A673 (cell line): ENCODE measurements around the gene RASAL2. TPM values are rescaled to one million over a fixed set of nuclear protein-coding genes. Genes with fewer than 3 reads are reported as not detected.

Source experiments
- BruUV-seq: library from RNA; stranded (reverse); fragments of 400-500 nt; replicated peaks from 2 replicates; lab custom pipeline; 2021; lab: Mats Ljungman, UMichigan
- CTCF ChIA-PET: fragments of 300-600 bp; sonication (Branson Sonifier 250); formaldehyde crosslinking; loops from one replicate; lab custom pipeline; 2022; ENCODE audit warnings: antibody characterized with exemption; lab: Charles Lee
- POLR2A ChIA-PET: fragments of 300-600 bp; sonication (Branson Sonifier 250); formaldehyde crosslinking; loops from one replicate; lab custom pipeline; 2022; ENCODE audit warnings: antibody characterized with exemption; ENCODE audit not compliant: low non-redundant PET; lab: Charles Lee
- DNase-seq: peaks from one replicate; pipeline ENCODE4 v3.0.0-alpha.2; 2015; ENCODE audit warnings: low spot score
- H3K27ac ChIP-seq: fragments of 200-600 bp; sonication (generic); 2 replicates; pipeline ENCODE4 v1.5.1; 2016; ENCODE audit warnings: mixed run types, low read depth, mild to moderate bottlenecking, mixed read lengths, antibody characterized with exemption, low read length; ENCODE audit not compliant: poor library complexity, severe bottlenecking
- H3K27me3 ChIP-seq: fragments of 200-600 bp; sonication (generic); replicated peaks from 2 replicates; pipeline ENCODE4 v1.6.1; 2017; ENCODE audit warnings: mixed run types, low read depth, mild to moderate bottlenecking, mixed read lengths, antibody characterized with exemption, low read length; ENCODE audit not compliant: insufficient read depth, poor library complexity
- H3K36me3 ChIP-seq: fragments of 200-600 bp; sonication (generic); 2 replicates; pipeline ENCODE4 v1.6.1; 2016; ENCODE audit warnings: mixed run types, mild to moderate bottlenecking, mixed read lengths, antibody characterized with exemption, low read length; ENCODE audit not compliant: insufficient read depth, poor library complexity, severe bottlenecking
- H3K4me1 ChIP-seq: fragments of 200-600 bp; sonication (generic); 2 replicates; pipeline ENCODE4 v1.6.1; 2017; ENCODE audit warnings: mixed run types, mild to moderate bottlenecking, mixed read lengths, antibody characterized with exemption, low read length; ENCODE audit not compliant: insufficient read depth, poor library complexity, severe bottlenecking
- H3K4me3 ChIP-seq: fragments of 200-600 bp; sonication (generic); 2 replicates; pipeline ENCODE4 v1.5.1; 2016; ENCODE audit warnings: low read depth, mixed run types, mild to moderate bottlenecking, mixed read lengths, low read length; ENCODE audit not compliant: poor library complexity, severe bottlenecking
- H3K9me3 ChIP-seq: fragments of 200-600 bp; sonication (generic); 2 replicates; pipeline ENCODE4 v1.6.1; 2016; ENCODE audit warnings: mixed run types, low read depth, mild to moderate bottlenecking, mixed read lengths, antibody characterized with exemption, low read length; ENCODE audit not compliant: poor library complexity, severe bottlenecking
- EZH2 ChIP-seq: fragments of 200-600 bp; sonication (generic); IDR thresholded peaks from 2 replicates; pipeline ENCODE4 v1.6.1; 2017; ENCODE audit warnings: borderline replicate concordance, low read depth, mild to moderate bottlenecking, mixed read lengths, antibody characterized with exemption, low read length; ENCODE audit not compliant: poor library complexity, severe bottlenecking
- intact Hi-C: fragments of 100-400 bp; cut with micrococcal nuclease; formaldehyde crosslinking; loops from one replicate; pipeline ENCODE4 v1.10.0; 2022; ENCODE audit not compliant: unreplicated experiment
- total RNA-seq: library from RNA; stranded (reverse); gene quantifications from 2 replicates; pipeline ENCODE4 v1.2.3, GENCODE V29; 2021
- TF ChIP-seq, protein P1 (sequence below): fragments of 300-800, 200-600 bp; sonication (generic); conservative IDR thresholded peaks from 2 replicates; pipeline ENCODE4 v1.5.1; 2017; ENCODE audit warnings: low read depth, mild to moderate bottlenecking, antibody characterized with exemption, low read length, moderate library complexity, mixed read lengths

Gene RASAL2
- total RNA-seq, 1 experiment from 2014 or later, result 8.3 TPM

- Histone ChIP-seq H3K9me3 (no peaks in the 10 kb centered on the region), H3K36me3 (no peaks in the 10 kb centered on the region), H3K4me1 (no peaks in the 10 kb centered on the region), H3K27ac (no peak overlapping the region), H3K4me3 (no peak overlapping the region), H3K27me3 (no peaks in the 10 kb centered on the region)
- POLR2A ChIA-PET, result no interaction called here
- CTCF ChIA-PET, result no interaction called here
- DNase-seq, result no peak
- TF ChIP-seq, protein P1, sequence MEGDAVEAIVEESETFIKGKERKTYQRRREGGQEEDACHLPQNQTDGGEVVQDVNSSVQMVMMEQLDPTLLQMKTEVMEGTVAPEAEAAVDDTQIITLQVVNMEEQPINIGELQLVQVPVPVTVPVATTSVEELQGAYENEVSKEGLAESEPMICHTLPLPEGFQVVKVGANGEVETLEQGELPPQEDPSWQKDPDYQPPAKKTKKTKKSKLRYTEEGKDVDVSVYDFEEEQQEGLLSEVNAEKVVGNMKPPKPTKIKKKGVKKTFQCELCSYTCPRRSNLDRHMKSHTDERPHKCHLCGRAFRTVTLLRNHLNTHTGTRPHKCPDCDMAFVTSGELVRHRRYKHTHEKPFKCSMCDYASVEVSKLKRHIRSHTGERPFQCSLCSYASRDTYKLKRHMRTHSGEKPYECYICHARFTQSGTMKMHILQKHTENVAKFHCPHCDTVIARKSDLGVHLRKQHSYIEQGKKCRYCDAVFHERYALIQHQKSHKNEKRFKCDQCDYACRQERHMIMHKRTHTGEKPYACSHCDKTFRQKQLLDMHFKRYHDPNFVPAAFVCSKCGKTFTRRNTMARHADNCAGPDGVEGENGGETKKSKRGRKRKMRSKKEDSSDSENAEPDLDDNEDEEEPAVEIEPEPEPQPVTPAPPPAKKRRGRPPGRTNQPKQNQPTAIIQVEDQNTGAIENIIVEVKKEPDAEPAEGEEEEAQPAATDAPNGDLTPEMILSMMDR, result no peak
- TF ChIP-seq EZH2, result no peak
- no TSS peak for BruUV-seq
- intact Hi-C loops, result no loop called here
These were observed 383.9 kb downstream of the RASAL2 start for GRCh38 chr1:178477841-178478240.

- POLR2A ChIA-PET, result interaction anchor here (0.6 kb wide), 1 partner anchor 222 kb away, joined by 21 read pairs; no protein-coding TSS in a partner anchor
- H3K36me3 ChIP-seq, result no peaks in the 10 kb centered on the region
- CTCF ChIA-PET, result no interaction called here
- no peaks in the 10 kb centered on the region for H3K9me3 ChIP-seq
- no peak overlapping the region for H3K4me3 ChIP-seq
- no TSS peak for BruUV-seq
- peaks cover 7% of the 10 kb centered on the region for H3K4me1 ChIP-seq
- H3K27ac ChIP-seq, result no peak overlapping the region
- no peak for DNase-seq
- intact Hi-C loops, result no loop called here
- no peak for TF ChIP-seq EZH2
- TF ChIP-seq, protein P1, result no peak
- H3K27me3 ChIP-seq, result no peaks in the 10 kb centered on the region
These were observed 389.5 kb downstream of the RASAL2 start for GRCh38 chr1:178483251-178483957.

GRCh38 chr1:178484698-178485225, 390.9 kb downstream of the RASAL2 start:
- no peaks in the 10 kb centered on the region for H3K27me3 ChIP-seq
- BruUV-seq, result no TSS peak
- CTCF ChIA-PET, result no interaction called here
- no peaks in the 10 kb centered on the region for H3K36me3 ChIP-seq
- peaks cover 7% of the 10 kb centered on the region for H3K4me1 ChIP-seq
- intact Hi-C loops, result no loop called here
- no peaks in the 10 kb centered on the region for H3K9me3 ChIP-seq
- TF ChIP-seq, protein P1, result no peak
- TF ChIP-seq EZH2, result no peak
- POLR2A ChIA-PET, result no interaction called here
- H3K4me3 ChIP-seq, result no peak overlapping the region
- no peak overlapping the region for H3K27ac ChIP-seq
- DNase-seq, result no peak
